Measurements from ENCODE around the gene TEKT4. TPM values are rescaled to one million over a fixed set of nuclear protein-coding genes. Genes with fewer than 3 reads are reported as not detected.
"Not testable (repeated sequence)": the region's sequence is repeated elsewhere in the genome, so short reads cannot be mapped to it uniquely, and the experiment has no call there.

The TEKT4 gene
- total RNA-seq (2014; rRNA removed) (not detected in 2 replicates), Bru-seq, nascent RNA (not detected), BruChase-seq, experiment 1, labeled RNA remaining after a 6-hour chase (not detected), BruChase-seq, experiment 2, labeled RNA remaining after a 2-hour chase (not detected)
- long read RNA-seq = 0 reads

DNA sequence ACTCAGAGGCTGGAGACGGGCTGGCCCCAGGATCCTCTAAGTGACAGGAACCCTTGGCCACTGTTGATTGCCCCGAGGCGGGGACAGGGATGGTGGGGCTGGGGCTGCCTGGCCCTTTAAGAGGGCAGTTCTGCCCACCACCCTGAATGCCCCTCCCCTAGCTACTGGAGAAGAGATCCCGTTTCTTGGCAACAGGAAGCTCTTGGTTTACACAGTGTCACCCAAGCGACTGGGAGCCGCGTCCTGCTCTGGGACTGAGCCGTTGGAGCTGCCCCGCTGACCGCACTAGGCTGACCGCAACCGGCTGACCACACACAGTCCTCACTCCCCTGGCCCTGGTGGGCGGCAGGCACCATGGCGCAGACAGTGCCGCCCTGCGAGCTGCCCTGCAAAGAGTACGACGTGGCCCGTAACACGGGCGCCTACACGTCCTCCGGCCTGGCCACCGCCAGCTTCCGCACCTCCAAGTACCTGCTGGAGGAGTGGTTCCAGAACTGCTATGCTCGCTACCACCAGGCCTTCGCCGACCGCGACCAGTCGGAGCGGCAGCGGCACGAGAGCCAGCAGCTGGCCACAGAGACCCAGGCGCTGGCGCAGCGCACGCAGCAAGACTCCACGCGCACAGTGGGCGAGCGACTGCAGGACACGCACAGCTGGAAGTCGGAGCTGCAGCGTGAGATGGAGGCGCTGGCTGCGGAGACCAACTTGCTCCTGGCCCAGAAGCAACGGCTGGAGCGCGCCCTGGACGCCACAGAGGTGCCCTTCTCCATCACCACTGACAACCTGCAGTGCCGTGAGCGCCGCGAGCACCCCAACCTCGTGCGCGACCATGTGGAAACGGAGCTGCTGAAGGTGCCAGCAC is at the start of gene TEKT4:
Gene TEKT4 (plus strand): TSS at position 205 of the 862 bp plus-strand sequence. CDS start 150 bp downstream, at position 355.
- Histone ChIP-seq H2AFZ (ENCODE audit: low read length) (peak within 1 kb of the TSS; percentile 84), H3K4me3 (ENCODE audit: low read length) (peak within 1 kb of the TSS; percentile 69), H3K9me2 (replicated peaks; ENCODE audit: low read length) (no peaks in the 10 kb centered on the region), H3K9ac (ENCODE audit: low read length) (no peak within 1 kb of the TSS), H3K36me3 (ENCODE audit: low read depth, low read length) (no peaks in the 10 kb centered on the region), H3K79me2 (ENCODE audit: low read length) (no peaks in the 10 kb centered on the region), H3K4me1 (ENCODE audit: insufficient read depth, low read length) (peaks cover 11% of the 10 kb centered on the region), H3F3A (ENCODE audit: low read length, unreplicated experiment) (no peaks in the 10 kb centered on the region), H3K4me2 (ENCODE audit: low read length) (peak within 1 kb of the TSS; percentile 93), H3K9me3 (ENCODE audit: low read length) (no peaks in the 10 kb centered on the region), H3K27ac (ENCODE audit: low read length) (no peak within 1 kb of the TSS), H4K20me1 (ENCODE audit: low read length) (no peaks in the 10 kb centered on the region), H3K27me3 (ENCODE audit: low read length) (peaks cover 25% of the 10 kb centered on the region)
- CTCF ChIA-PET = interaction anchor here (0.5 kb wide), 1 partner anchor 86 kb away, joined by 3 read pairs; no protein-coding TSS in a partner anchor
- intact Hi-C loops (cut with micrococcal nuclease) = no loop called here
- DNase-seq (peak; percentile 55), ATAC-seq (peak; percentile 65)
- TF ChIP-seq, protein P1, sequence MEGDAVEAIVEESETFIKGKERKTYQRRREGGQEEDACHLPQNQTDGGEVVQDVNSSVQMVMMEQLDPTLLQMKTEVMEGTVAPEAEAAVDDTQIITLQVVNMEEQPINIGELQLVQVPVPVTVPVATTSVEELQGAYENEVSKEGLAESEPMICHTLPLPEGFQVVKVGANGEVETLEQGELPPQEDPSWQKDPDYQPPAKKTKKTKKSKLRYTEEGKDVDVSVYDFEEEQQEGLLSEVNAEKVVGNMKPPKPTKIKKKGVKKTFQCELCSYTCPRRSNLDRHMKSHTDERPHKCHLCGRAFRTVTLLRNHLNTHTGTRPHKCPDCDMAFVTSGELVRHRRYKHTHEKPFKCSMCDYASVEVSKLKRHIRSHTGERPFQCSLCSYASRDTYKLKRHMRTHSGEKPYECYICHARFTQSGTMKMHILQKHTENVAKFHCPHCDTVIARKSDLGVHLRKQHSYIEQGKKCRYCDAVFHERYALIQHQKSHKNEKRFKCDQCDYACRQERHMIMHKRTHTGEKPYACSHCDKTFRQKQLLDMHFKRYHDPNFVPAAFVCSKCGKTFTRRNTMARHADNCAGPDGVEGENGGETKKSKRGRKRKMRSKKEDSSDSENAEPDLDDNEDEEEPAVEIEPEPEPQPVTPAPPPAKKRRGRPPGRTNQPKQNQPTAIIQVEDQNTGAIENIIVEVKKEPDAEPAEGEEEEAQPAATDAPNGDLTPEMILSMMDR (conservative IDR thresholded peaks at IDR 0.05; ENCODE audit: low read depth, low read length) = no peak
- peak; percentile 38 for TF ChIP-seq EZH2 (IDR thresholded peaks at IDR 0.05; ENCODE audit: low read length, unreplicated experiment)
- POLR2A ChIA-PET (ENCODE audit: unreplicated experiment) = no interaction called here
- no TSS peak for BruUV-seq (replicated peaks)

DNA sequence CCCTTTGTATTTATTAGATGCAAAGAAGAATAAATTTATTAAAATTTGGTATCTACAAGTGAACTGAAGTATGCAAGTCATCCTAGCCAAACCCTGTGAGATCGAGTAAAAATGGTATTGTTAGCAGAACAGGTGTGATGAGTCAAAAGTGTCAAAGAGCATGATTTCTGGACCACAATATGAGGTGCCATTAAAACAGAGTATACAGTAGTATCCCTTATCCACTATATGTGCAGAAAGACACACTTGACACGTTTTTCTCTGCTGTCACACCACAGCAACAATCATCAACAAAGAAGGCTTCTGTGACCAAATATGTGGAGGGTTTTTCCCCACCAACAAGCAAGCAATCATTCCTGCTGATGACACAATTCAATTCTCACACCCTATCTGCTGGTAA is 32.0 kb upstream of the TEKT4 start:
- H4K20me1 ChIP-seq (ENCODE audit: low read length); H3F3A ChIP-seq (ENCODE audit: low read length, unreplicated experiment); H3K27me3 ChIP-seq (ENCODE audit: low read length); H3K4me2 ChIP-seq (ENCODE audit: low read length); H2AFZ ChIP-seq (ENCODE audit: low read length); BruUV-seq (replicated peaks); H3K36me3 ChIP-seq (ENCODE audit: low read depth, low read length); H3K9me2 ChIP-seq (replicated peaks; ENCODE audit: low read length); DNase-seq; POLR2A ChIA-PET (ENCODE audit: unreplicated experiment); CTCF ChIA-PET; H3K4me3 ChIP-seq (ENCODE audit: low read length); H3K9ac ChIP-seq (ENCODE audit: low read length); H3K27ac ChIP-seq (ENCODE audit: low read length); ATAC-seq; H3K4me1 ChIP-seq (ENCODE audit: insufficient read depth, low read length); H3K79me2 ChIP-seq (ENCODE audit: low read length); intact Hi-C loops (cut with micrococcal nuclease); H3K9me3 ChIP-seq (ENCODE audit: low read length): not testable (repeated sequence)

DNA sequence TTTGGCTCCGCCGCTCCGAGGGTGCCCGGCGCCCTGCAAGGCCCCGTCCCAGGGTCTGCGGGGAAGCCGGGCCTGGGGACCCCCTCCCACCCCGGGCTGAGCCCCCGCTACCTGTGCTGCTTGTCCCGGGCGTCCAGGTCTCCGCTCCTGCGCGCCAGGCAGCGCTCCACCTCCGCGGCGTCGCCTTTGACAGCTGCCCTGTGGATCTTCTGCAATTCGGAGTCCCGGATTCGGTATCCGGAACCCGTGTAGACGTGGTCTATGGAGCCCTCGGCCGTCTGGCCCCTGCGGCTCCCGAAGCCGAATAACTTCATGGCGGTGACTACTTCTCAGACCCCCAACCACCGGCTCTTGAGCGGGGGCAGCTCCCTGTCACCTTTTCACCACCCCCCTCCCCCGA is 14.4 kb upstream of the TEKT4 start:
- 0 out of 2 replicates have a peak overlapping the region, but pooled peaks have one; percentile 50 for H2AFZ ChIP-seq (ENCODE audit: low read length)
- CTCF ChIA-PET = interaction anchor here (0.6 kb wide), 1 partner anchor 259 kb away, joined by 6 read pairs; no protein-coding TSS in a partner anchor
- H3K9me2 ChIP-seq (replicated peaks; ENCODE audit: low read length); ATAC-seq; H3F3A ChIP-seq (ENCODE audit: low read length, unreplicated experiment); H4K20me1 ChIP-seq (ENCODE audit: low read length); DNase-seq; H3K36me3 ChIP-seq (ENCODE audit: low read depth, low read length); intact Hi-C loops (cut with micrococcal nuclease); H3K9ac ChIP-seq (ENCODE audit: low read length); POLR2A ChIA-PET (ENCODE audit: unreplicated experiment); H3K9me3 ChIP-seq (ENCODE audit: low read length); H3K27ac ChIP-seq (ENCODE audit: low read length); H3K79me2 ChIP-seq (ENCODE audit: low read length); BruUV-seq (replicated peaks); H3K4me1 ChIP-seq (ENCODE audit: insufficient read depth, low read length): not testable (repeated sequence)
- peak overlapping the region; percentile 71 for H3K4me2 ChIP-seq (ENCODE audit: low read length)
- H3K4me3 ChIP-seq (ENCODE audit: low read length) = peak overlapping the region; percentile 44; the same call in 1 of the 2 replicates
- peaks cover 21% of the 10 kb centered on the region for H3K27me3 ChIP-seq (ENCODE audit: low read length)
